ENCODE data around the gene MORN4.
"Not testable (repeated sequence)": the region's sequence is repeated elsewhere in the genome, so short reads cannot be mapped to it uniquely, and the experiment has no call there.

The MORN4 gene

GRCh38 chr10:97596101-97597082 lies 36.9 kb downstream of the MORN4 start:
- DNase-seq, result no peak

GRCh38 chr10:97593421-97593820 lies 39.9 kb downstream of the MORN4 start:
- no peak for DNase-seq

GRCh38 chr10:97590748-97591495 lies 42.4 kb downstream of the MORN4 start:
- DNase-seq, result no peak

- DNase-seq, result no peak
These were observed 43.1 kb downstream of the MORN4 start for GRCh38 chr10:97590082-97590747.

- DNase-seq, result no peak
These were observed 43.8 kb downstream of the MORN4 start, which contains the start of gene C10orf62 for GRCh38 chr10:97589479-97589878. Gene C10orf62, plus strand, starts transcription at chr10:97589721. Its CDS starts 177 bp downstream, at chr10:97589898.

GRCh38 chr10:97587183-97587582 lies 46.1 kb downstream of the MORN4 start:
- no peak for DNase-seq

- DNase-seq, result no peak
These were observed 47.9 kb downstream of the MORN4 start for GRCh38 chr10:97585439-97585811.

GRCh38 chr10:97584798-97585438 lies 48.4 kb downstream of the MORN4 start:
- no peak for DNase-seq

GRCh38 chr10:97584060-97584797 lies 49.1 kb downstream of the MORN4 start, which contains the start of gene HOGA1:
Gene HOGA1, plus strand, starts transcription at chr10:97584389. Its CDS starts 315 bp downstream, at chr10:97584704.
- DNase-seq, result no peak

- DNase-seq, result no peak
These were observed 49.8 kb downstream of the MORN4 start for GRCh38 chr10:97583476-97583875.

- DNase-seq, result no peak
These were observed 51.1 kb downstream of the MORN4 start for GRCh38 chr10:97582169-97582568.

- no peak for DNase-seq
These were observed 52.6 kb downstream of the MORN4 start for GRCh38 chr10:97580421-97581367.

GRCh38 chr10:97578171-97578844 lies 55.0 kb downstream of the MORN4 start:
- DNase-seq, result no peak

GRCh38 chr10:97577701-97578100 lies 55.6 kb downstream of the MORN4 start:
- DNase-seq, result no peak

GRCh38 chr10:97576487-97576886 lies 56.8 kb downstream of the MORN4 start:
- DNase-seq, result not testable (repeated sequence)

GRCh38 chr10:97575127-97575668 lies 58.1 kb downstream of the MORN4 start:
- no peak for DNase-seq

- DNase-seq, result no peak
These were observed 58.8 kb downstream of the MORN4 start for GRCh38 chr10:97574374-97575126.

GRCh38 chr10:97573672-97574071 lies 59.6 kb downstream of the MORN4 start:
- DNase-seq, result no peak

GRCh38 chr10:97573021-97573420 lies 60.3 kb downstream of the MORN4 start:
- no peak for DNase-seq

Data from stimulated activated CD4-positive, alpha-beta T cell treated with anti-CD3 and anti-CD28 coated beads, Interleukin-2, amount 100 ng/mL, for 24 hours (primary cell).